HG02884 (cell line): ENCODE data around the gene INAVA.
"Not testable (repeated sequence)": the region's sequence is repeated elsewhere in the genome, so short reads cannot be mapped to it uniquely, and the experiment has no call there.

Source experiments
- ATAC-seq: cut with Tn5 transposase; IDR thresholded peaks from one replicate; pipeline ENCODE4 v1.9.1; 2021; ENCODE audit warnings: mild to moderate bottlenecking, moderate library complexity; ENCODE audit not compliant: unreplicated experiment

The INAVA gene

GRCh38 chr1:200917291-200917817 is 22.7 kb downstream of the INAVA start:
- no peak for ATAC-seq

GRCh38 chr1:200918006-200918405 is 23.3 kb downstream of the INAVA start:
- no peak for ATAC-seq

- no peak for ATAC-seq
Measured at GRCh38 chr1:200919386-200919785, 24.7 kb downstream of the INAVA start.

GRCh38 chr1:200921571-200922110 is 26.9 kb downstream of the INAVA start:
- ATAC-seq = no peak

- no peak for ATAC-seq
Measured at GRCh38 chr1:200922406-200922805, 27.7 kb downstream of the INAVA start.

GRCh38 chr1:200923601-200924000 is 28.9 kb downstream of the INAVA start:
- ATAC-seq = no peak

- no peak for ATAC-seq
Measured at GRCh38 chr1:200925831-200926230, 31.1 kb downstream of the INAVA start.

- no peak for ATAC-seq
Measured at GRCh38 chr1:200929530-200930278, 35.0 kb downstream of the INAVA start.

GRCh38 chr1:200930285-200930684 is 35.6 kb downstream of the INAVA start:
- ATAC-seq = not testable (repeated sequence)

GRCh38 chr1:200931776-200932175 is 37.1 kb downstream of the INAVA start:
- no peak for ATAC-seq

- ATAC-seq = no peak
Measured at GRCh38 chr1:200934676-200935245, 40.1 kb downstream of the INAVA start.

- not testable (repeated sequence) for ATAC-seq
Measured at GRCh38 chr1:200935286-200935962, 40.7 kb downstream of the INAVA start.

- ATAC-seq = no peak
Measured at GRCh38 chr1:200938955-200939354, 44.3 kb downstream of the INAVA start.

- ATAC-seq = no peak
Measured at GRCh38 chr1:200945111-200945510, 50.4 kb downstream of the INAVA start.

GRCh38 chr1:200947059-200947566 is 52.4 kb downstream of the INAVA start:
- no peak for ATAC-seq

GRCh38 chr1:200949626-200950025 is 54.9 kb downstream of the INAVA start:
- no peak for ATAC-seq

GRCh38 chr1:200951016-200951415 is 56.3 kb downstream of the INAVA start:
- ATAC-seq = no peak

- ATAC-seq = no peak
Measured at GRCh38 chr1:200954434-200954833, 59.7 kb downstream of the INAVA start.

- ATAC-seq = no peak
Measured at GRCh38 chr1:200958597-200958996, 63.9 kb downstream of the INAVA start.

- no peak for ATAC-seq
Measured at GRCh38 chr1:200959411-200959921, 64.8 kb downstream of the INAVA start.
